Endothelial cell of umbilical vein (primary cell): ENCODE results near the gene SRGN. TPM values are rescaled to one million over a fixed set of nuclear protein-coding genes. Genes with fewer than 3 reads are reported as not detected.

Experiments used
- BruUV-seq: library from RNA; stranded (reverse); fragments of 400-500 nt; replicated peaks from 2 replicates; lab custom pipeline; 2021; lab: Mats Ljungman, UMichigan
- CTCF ChIA-PET: fragments of 300-600, 350-600 bp; sonication (Branson Sonifier 250); formaldehyde crosslinking; loops from one replicate; lab custom pipeline; 2021; ENCODE audit warnings: antibody characterized with exemption, inconsistent platforms; lab: Charles Lee
- POLR2A ChIA-PET: fragments of 300-600, 350-600 bp; sonication (Branson Sonifier 250); formaldehyde crosslinking; loops from one replicate; lab custom pipeline; 2021; ENCODE audit warnings: antibody characterized with exemption, inconsistent platforms; lab: Charles Lee
- DNase-seq: peaks from one replicate; pipeline ENCODE4 v3.0.0-alpha.2; 2011; ENCODE audit warnings: low read depth, low spot score
- FAIRE-seq: peaks from 2 replicates; lab custom pipeline; 2011; peaks lifted over from hg19 to GRCh38; lab: Jason Lieb, UNC
- H2AFZ ChIP-seq: 2 replicates; pipeline ENCODE4 v1.6.0; 2012; ENCODE audit warnings: low read depth, low read length, control low read depth, inconsistent platforms
- H3K27ac ChIP-seq: 2 replicates; pipeline ENCODE4 v1.5.1; 2011; ENCODE audit warnings: low read depth, mild to moderate bottlenecking, control low read depth, low read length, moderate library complexity; ENCODE audit not compliant: insufficient read depth
- H3K27me3 ChIP-seq, 2 experiments: 2 replicates each; pipeline versions ENCODE4 v1.6.0 to v1.6.1; 2011; ENCODE audit warnings: low read length in 2 of 2, mixed read lengths in 1 of 2; ENCODE audit not compliant: control insufficient read depth in 2 of 2, insufficient read depth in 2 of 2
- H3K36me3 ChIP-seq, 2 experiments: 2 replicates in 1 of 2; 3 replicates in 1 of 2; pipeline ENCODE4 v1.5.1; 2011; ENCODE audit warnings: low read length in 2 of 2, mild to moderate bottlenecking in 1 of 2, moderate library complexity in 1 of 2; ENCODE audit not compliant: control insufficient read depth in 2 of 2, insufficient read depth in 2 of 2; ENCODE audit errors: extremely low read depth in 1 of 2
- H3K4me1 ChIP-seq: 3 replicates; pipeline ENCODE4 v1.5.1; 2011; ENCODE audit warnings: mild to moderate bottlenecking, low read length; ENCODE audit not compliant: control insufficient read depth, insufficient read depth; ENCODE audit errors: extremely low read depth
- H3K4me2 ChIP-seq: 2 replicates; pipeline ENCODE4 v1.6.1; 2011; ENCODE audit warnings: low read length, control low read depth, mixed read lengths; ENCODE audit not compliant: insufficient read depth
- H3K4me3 ChIP-seq, 3 experiments: fragments of 200-600 bp in 1 of 3; sonication (generic), shearing (Covaris generic) in 1 of 3; replicated peaks in 1 of 3; 2 replicates each; pipeline ENCODE4 v1.5.1; 2011 to 2016; ENCODE audit warnings: control low read depth in 3 of 3, low read length in 3 of 3, mild to moderate bottlenecking in 2 of 3, inconsistent platforms in 1 of 3, low read depth in 1 of 3, moderate library complexity in 1 of 3; ENCODE audit not compliant: insufficient read depth in 1 of 3
- H3K79me2 ChIP-seq: 2 replicates; pipeline ENCODE4 v1.6.0; 2012; ENCODE audit warnings: low read length, inconsistent platforms; ENCODE audit not compliant: control insufficient read depth, insufficient read depth
- H3K9ac ChIP-seq: replicated peaks from 2 replicates; pipeline ENCODE3; 2011; ENCODE audit warnings: low read length, control low read depth; ENCODE audit not compliant: insufficient read depth; ENCODE audit errors: extremely low read depth
- H3K9me1 ChIP-seq: replicated peaks from 3 replicates; pipeline ENCODE4 v1.6.0; 2011; ENCODE audit warnings: mild to moderate bottlenecking, low read length; ENCODE audit not compliant: control insufficient read depth, insufficient read depth; ENCODE audit errors: extremely low read depth
- H3K9me3 ChIP-seq: replicated peaks from 2 replicates; pipeline ENCODE4 v1.5.1; 2012; ENCODE audit warnings: low read length, inconsistent platforms; ENCODE audit not compliant: control insufficient read depth, insufficient read depth
- H4K20me1 ChIP-seq: replicated peaks from 2 replicates; pipeline ENCODE3; 2011; ENCODE audit warnings: mild to moderate bottlenecking, low read length; ENCODE audit not compliant: control insufficient read depth, insufficient read depth; ENCODE audit errors: extremely low read depth
- CTCF ChIP-seq, 2 donors: IDR thresholded peaks; 1 replicate in 1 of 2; 2 replicates in 1 of 2; pipeline ENCODE4 v1.5.1; 2011; ENCODE audit warnings: low read length in 2 of 2, mild to moderate bottlenecking in 2 of 2, moderate library complexity in 2 of 2, control low read depth in 1 of 2, inconsistent platforms in 1 of 2, low read depth in 1 of 2; ENCODE audit not compliant: insufficient read depth in 1 of 2; ENCODE audit errors: extremely low read depth in 1 of 2
- EZH2 ChIP-seq: IDR thresholded peaks from 2 replicates; pipeline ENCODE4 v1.6.1; 2012; ENCODE audit warnings: borderline replicate concordance, low read depth, mild to moderate bottlenecking, moderate library complexity, low read length, inconsistent platforms; ENCODE audit not compliant: severe bottlenecking
- FOS ChIP-seq: IDR thresholded peaks from 2 replicates; pipeline ENCODE4 v1.6.1; 2011; ENCODE audit warnings: mild to moderate bottlenecking, low read length, moderate library complexity, borderline replicate concordance; ENCODE audit not compliant: insufficient read depth
- GATA2 ChIP-seq: IDR thresholded peaks from 2 replicates; pipeline ENCODE4 v1.7.0; 2011; ENCODE audit warnings: low read depth, mild to moderate bottlenecking, moderate library complexity, mixed read lengths, low read length; ENCODE audit not compliant: insufficient read length, insufficient read depth
- JUN ChIP-seq: IDR thresholded peaks from 2 replicates; pipeline ENCODE4 v1.6.1; 2011; ENCODE audit warnings: borderline replicate concordance, low read depth; ENCODE audit not compliant: insufficient read length, insufficient read depth
- MAX ChIP-seq: IDR thresholded peaks from 2 replicates; pipeline ENCODE4 v1.6.1; 2011; ENCODE audit not compliant: insufficient read depth, insufficient read length
- MYC ChIP-seq: IDR thresholded peaks from one replicate; pipeline ENCODE4 v1.6.1; 2011; ENCODE audit warnings: mild to moderate bottlenecking, low read depth, low read length
- POLR2A ChIP-seq: IDR thresholded peaks from 2 replicates; pipeline ENCODE4 v1.6.1; 2012; ENCODE audit warnings: low read depth, mild to moderate bottlenecking, control low read depth, low read length
- POLR2AphosphoS5 ChIP-seq: IDR thresholded peaks from 2 replicates; pipeline ENCODE4 v1.6.1; 2012; ENCODE audit warnings: low read depth, mild to moderate bottlenecking, control low read depth, low read length, moderate library complexity; ENCODE audit not compliant: insufficient read depth
- dilution Hi-C: fragments of 300-500 bp; cut with MboI; formaldehyde crosslinking; loops from one replicate; pipeline ENCODE4 v1.15.0; 2019; ENCODE audit warnings: low sequenced_read_pairs; ENCODE audit not compliant: extremely low pct_ligation_motif_present
- intact Hi-C: fragments of 100-400 bp; cut with micrococcal nuclease; formaldehyde crosslinking; loops from one replicate; pipeline ENCODE4 v1.10.0; 2022
- polyA plus RNA-seq, 4 experiments: library from polyadenylated mRNA; depleted of rRNA in 3 of 4; stranded (reverse) in 3 of 4; unstranded in 1 of 4; fragments of >200 nt; gene quantifications; 2 replicates each; pipeline versions ENCODE4 v1.2.1 to v1.2.3, GENCODE V29; 2011 to 2012; ENCODE audit warnings: missing spikeins in 1 of 4
- total RNA-seq: library from RNA; stranded (reverse); gene quantifications from 2 replicates; pipeline ENCODE4 v1.2.3, GENCODE V29; 2021

SRGN gene
- total and polyA plus RNA-seq, 2 donors (not counting 3 experiments of a cell fraction or from before 2014, with no cell fraction given): 384 to 450 TPM

GRCh38 chr10:69080226-69080625, 7.7 kb upstream of the SRGN start:
- POLR2A ChIA-PET: no interaction called here

More at GRCh38 chr10:69080226-69080625, 7.7 kb upstream of the SRGN start:
- BruUV-seq: no TSS peak
- Histone ChIP-seq H3K36me3 (no peaks in the 10 kb centered on the region), H3K27ac (no peak overlapping the region), H3K27me3 (no peaks in the 10 kb centered on the region), H3K4me3 (no peak overlapping the region), H4K20me1 (no peaks in the 10 kb centered on the region), H3K9me3 (no peaks in the 10 kb centered on the region), H3K9ac (no peak overlapping the region), H3K9me1 (no peaks in the 10 kb centered on the region), H3K79me2 (no peaks in the 10 kb centered on the region), H3K4me2 (no peak overlapping the region), H2AFZ (no peak overlapping the region), H3K4me1 (no peaks in the 10 kb centered on the region)
- DNase-seq (no peak), FAIRE-seq (no peak)
- no peak for TF ChIP-seq MYC
- no peak for TF ChIP-seq POLR2AphosphoS5
- no peak for TF ChIP-seq MAX
- no peak for TF ChIP-seq GATA2
- TF ChIP-seq EZH2: no peak
- TF ChIP-seq JUN: no peak
- no peak for TF ChIP-seq POLR2A
- TF ChIP-seq CTCF (IDR thresholded peaks at IDR 0.05; ENCODE audit: extremely low read depth in 1 of 2, insufficient read depth in 1 of 2, low read depth in 1 of 2, low read length in 2 of 2): no peak
- TF ChIP-seq FOS: no peak
- dilution Hi-C loops (no loop called here), intact Hi-C loops (no loop called here)
- CTCF ChIA-PET: no interaction called here
